GM19467 (cell line): ENCODE measurements around the gene PSG1.
"Not testable (repeated sequence)": the region's sequence is repeated elsewhere in the genome, so short reads cannot be mapped to it uniquely, and the experiment has no call there.

Source experiments
- ATAC-seq: cut with Tn5 transposase; IDR thresholded peaks from one replicate; pipeline ENCODE4 v1.9.1; 2021; ENCODE audit warnings: mild to moderate bottlenecking, moderate library complexity; ENCODE audit not compliant: unreplicated experiment

PSG1 gene

DNA sequence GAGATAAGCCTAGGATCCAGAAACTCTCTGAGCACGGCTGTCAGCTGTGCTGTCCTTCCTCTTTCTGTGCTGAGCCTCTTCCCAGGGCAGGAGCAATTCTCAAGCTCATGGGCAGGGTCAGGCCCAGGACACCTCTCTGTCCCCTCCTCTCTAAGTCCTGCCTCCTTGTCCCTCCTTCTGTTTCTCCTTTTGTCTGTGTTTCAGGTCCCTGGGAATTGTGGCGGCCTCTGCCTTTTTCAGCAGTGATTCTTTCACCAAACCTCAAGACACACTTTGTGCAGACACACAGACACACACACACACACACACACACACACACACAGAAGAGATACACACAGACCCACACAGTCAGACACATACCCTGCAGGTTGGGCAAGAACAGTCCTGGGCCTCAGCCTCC is at the start of gene PSG1:
PSG1 (minus strand) TSS at position 101 of the 400 bp plus-strand sequence. CDS start 132 bp downstream, outside the sequence.
- ATAC-seq, result no peak

- ATAC-seq, result no peak
Observed at GRCh38 chr19:42928896-42929295, 49.4 kb upstream of the PSG1 start.

- no peak for ATAC-seq
Observed at GRCh38 chr19:42926781-42927180, 47.3 kb upstream of the PSG1 start.

DNA sequence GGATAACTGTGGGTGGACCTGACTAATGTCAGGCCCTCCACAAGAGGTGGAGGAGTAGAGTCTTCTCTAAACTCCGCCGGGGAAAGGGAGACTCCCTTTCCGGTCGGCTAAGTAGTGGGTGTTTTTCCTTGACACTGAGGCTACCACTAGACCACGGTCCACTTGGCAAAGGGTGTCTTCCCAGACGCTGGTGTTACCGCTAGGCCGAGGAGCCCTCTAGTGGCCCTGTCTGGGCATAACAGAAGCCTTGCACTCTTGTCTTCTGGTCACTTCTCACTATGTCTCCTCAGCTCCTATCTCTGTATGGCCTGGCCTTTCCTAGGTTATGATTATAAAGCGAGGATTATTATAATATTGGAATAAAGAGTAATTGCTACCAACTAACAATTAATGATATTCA is 43.6 kb upstream of the PSG1 start:
- not testable (repeated sequence) for ATAC-seq

GRCh38 chr19:42920971-42921370 is 41.5 kb upstream of the PSG1 start:
- ATAC-seq, result not testable (repeated sequence)

DNA sequence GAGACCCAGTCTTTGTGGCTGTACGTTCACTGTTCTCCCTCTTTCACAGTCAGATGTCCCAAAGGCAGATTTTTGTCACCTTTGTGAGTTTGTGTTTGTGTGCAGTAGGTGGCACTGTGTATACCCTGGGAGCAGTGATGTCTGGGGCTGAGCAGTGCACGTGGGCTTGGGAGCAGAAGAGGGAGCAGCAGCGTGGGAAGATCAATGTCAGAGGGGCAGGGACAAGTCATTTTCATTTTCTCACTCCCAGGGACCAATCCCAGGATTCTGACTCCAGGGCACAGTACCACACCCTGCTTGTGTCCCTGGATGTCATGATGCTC is 40.2 kb upstream of the PSG1 start:
- ATAC-seq, result no peak

DNA sequence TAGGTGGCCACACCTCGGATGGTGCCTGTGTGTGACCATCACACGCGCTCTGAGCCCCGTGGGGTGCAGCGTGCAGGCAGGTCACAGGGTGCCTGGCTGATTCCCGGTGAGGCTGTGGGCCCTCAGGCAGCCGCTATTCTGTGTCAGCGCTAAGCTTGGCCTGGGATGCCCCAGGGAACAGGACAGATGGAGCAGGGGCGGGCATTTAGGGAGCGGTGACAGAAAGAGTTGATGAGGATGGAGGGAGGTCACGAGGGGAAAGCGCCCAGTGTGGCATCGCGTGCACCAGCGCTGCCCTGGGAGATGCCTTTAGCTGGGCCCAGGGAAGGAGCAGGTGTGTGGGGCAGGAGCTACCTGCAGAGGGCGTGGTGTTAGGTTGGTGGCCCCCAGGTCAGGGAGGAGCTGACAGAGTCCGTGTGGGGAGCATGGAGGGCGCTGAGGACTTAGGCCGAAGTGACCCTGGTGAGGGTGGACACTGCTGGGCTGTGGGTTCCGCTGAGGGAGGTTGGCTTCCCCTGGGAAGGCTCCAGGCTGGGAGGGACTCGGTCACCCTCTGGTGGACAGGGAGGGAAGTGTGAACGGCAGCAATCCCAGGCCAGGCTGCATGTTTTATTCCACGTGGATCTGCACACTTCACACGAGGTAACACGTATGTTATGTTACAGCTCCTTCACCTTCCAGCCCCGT is 39.7 kb upstream of the PSG1 start:
- ATAC-seq, result not testable (repeated sequence)

DNA sequence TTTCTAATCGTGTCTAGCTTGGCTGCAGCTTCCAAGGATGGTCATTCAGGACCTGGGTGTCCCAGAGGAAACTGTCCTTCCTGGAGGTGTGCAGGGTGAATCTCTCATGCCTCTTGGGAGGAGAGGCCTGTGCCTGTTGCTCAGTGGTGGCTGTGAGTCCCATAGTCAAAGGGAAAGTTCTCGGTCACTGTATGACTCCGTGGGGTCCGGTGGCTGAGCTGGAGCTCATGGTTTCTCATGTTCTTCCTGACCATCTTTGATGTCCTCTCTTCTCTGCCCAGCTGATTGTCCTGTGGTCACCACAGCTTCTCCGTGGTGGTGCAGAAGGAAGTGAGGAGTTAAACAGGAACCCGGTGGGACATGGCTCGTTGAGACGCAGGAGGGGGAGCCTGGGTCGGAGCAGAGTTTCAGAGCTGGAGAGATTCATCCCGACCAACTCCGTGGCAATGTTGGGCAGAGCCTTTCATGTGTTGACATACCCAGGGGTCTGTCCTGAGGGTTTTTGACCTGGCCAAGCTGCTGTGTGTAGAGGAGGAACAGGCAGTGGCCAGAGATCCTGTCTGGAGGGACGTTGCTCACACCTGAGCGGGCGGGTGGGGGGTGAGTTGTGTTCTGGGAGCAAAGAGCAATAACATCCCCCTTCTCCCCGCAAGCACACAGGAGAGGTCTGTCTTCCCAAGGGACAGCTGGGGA is 39.0 kb upstream of the PSG1 start:
- not testable (repeated sequence) for ATAC-seq

DNA sequence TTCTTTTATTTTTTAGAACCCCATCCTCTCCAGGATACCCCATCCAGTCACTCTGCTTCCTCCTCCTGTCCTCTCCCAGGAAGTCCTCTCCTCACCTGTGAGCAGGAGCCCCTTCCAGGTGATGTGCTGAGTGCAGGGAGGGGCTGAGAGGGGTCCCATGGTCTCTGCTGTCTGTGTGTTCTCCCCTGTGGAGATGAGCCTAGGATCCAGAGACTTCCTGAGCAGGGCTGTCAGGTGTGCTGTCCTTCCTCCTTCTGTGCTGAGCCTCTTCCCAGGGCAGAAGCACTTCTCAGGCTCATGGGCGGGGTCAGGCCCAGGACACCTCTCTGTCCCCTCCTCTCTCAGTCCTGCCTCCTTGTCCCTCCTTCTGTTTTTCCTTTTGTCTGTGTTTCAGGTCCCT is 38.1 kb upstream of the PSG1 start, which contains the start of gene PSG6:
PSG6 (minus strand) TSS at position 261 of the 400 bp plus-strand sequence; CDS start at position 159, 102 bp downstream.
- not testable (repeated sequence) for ATAC-seq

DNA sequence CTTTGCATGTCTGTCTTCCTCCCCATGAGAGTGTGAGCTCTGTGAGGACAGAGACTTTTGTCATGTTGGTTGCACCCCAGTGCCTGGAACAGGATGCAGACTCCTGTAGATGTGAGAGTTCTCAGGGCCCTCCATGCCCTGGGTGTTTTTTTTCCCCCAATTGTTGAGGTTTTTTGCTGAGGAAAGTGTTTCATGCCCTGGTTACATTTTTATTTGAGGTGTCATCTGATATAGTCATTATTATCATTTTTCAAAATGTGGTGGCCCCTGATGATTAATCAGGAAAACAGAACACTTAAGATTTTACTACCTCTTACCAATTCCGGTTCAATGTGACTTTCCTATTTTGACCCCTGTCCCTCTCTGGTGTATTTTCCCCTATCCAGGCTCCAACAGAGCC is 37.4 kb upstream of the PSG1 start:
- ATAC-seq, result not testable (repeated sequence)

- ATAC-seq, result not testable (repeated sequence)
Observed at GRCh38 chr19:42913516-42913915, 34.0 kb upstream of the PSG1 start.

- not testable (repeated sequence) for ATAC-seq
Observed at GRCh38 chr19:42912941-42913340, 33.4 kb upstream of the PSG1 start.

- ATAC-seq, result not testable (repeated sequence)
Observed at GRCh38 chr19:42911731-42912130, 32.2 kb upstream of the PSG1 start.

DNA sequence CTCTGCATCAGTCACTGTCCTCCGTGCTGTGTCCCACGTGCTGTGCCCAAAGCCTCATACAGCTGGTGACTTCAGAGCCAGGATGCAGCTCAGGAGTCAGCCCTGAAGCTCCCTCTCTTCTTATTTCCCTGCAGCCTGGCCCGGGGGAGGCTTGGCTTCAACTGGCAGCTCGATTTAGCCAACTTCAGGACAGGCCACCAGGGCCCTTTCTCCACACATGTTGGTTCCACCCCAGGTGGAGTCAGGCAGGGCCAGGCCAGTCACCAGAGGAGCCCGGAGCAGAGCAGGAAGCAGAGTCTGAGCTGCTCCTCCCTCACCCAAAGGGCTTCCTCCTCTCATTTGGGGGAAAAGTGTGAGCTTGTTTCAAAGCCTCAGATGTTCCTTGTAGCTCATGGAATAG is 26.6 kb upstream of the PSG1 start:
- ATAC-seq, result not testable (repeated sequence)

GRCh38 chr19:42900561-42900960 is 21.0 kb upstream of the PSG1 start:
- ATAC-seq, result not testable (repeated sequence)

- not testable (repeated sequence) for ATAC-seq
Observed at GRCh38 chr19:42899674-42900073, 20.2 kb upstream of the PSG1 start.

GRCh38 chr19:42899110-42899509 is 19.6 kb upstream of the PSG1 start:
- not testable (repeated sequence) for ATAC-seq

GRCh38 chr19:42898656-42899055 is 19.1 kb upstream of the PSG1 start:
- ATAC-seq, result not testable (repeated sequence)

GRCh38 chr19:42897729-42898128 is 18.2 kb upstream of the PSG1 start:
- ATAC-seq, result not testable (repeated sequence)

DNA sequence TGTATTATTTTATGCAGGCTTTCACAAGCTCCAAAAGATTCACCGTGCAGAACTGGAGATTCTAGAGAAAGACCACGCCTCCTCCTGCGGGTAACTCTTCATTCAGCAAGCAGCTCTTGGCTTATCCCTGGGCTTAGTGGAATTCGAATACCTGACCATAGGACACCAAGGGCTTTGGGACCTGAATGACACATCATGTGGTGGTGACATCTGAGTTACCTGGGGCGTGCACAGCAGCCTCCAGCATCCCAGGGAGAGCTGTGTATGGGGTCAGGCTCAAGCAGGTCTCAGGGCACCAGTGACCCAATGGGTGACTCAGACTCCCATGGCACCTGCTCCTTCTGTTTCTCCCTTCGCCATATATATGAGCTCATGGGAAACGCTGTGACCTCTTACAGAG is 10.9 kb upstream of the PSG1 start:
- not testable (repeated sequence) for ATAC-seq

DNA sequence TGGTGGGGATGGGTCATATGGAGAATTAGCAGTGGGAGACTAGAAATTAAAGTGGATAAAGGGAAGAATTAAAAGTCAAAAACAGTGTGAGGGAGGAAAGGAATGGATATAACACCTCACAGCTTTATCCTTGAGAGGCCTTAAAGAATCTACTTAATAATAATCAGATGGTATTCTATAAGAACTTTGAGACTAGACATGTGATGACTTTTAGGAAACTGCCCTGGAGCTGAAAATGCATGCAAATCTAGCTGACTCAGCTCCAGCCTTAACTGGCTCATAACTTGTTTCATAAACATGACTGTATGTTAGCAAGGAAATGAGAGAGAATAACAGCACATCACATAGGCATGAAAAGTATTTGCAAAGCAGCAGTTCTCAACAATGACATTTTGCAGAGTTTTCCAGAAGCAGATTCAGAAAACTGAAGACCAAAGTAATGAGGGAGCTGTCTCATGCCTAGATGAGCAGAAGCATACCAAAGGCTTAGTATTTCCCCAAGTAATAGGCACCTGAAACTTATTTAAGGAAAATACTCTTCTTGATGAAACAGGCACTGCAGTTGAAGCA is 8.4 kb upstream of the PSG1 start:
- not testable (repeated sequence) for ATAC-seq

- not testable (repeated sequence) for ATAC-seq
Observed at GRCh38 chr19:42882730-42883129, 3.2 kb upstream of the PSG1 start.
